Fibroblast of mammary gland (primary cell): Measurements from ENCODE around the gene POLG.
A peak's percentile ranks its signal among the peaks of the same experiment; 100 is the strongest.

Experiments
- DNase-seq: peaks from one replicate; pipeline ENCODE4 v3.0.0-alpha.2; 2010; ENCODE audit warnings: low read depth
- H3K4me3 ChIP-seq: 2 replicates; pipeline ENCODE4 v1.5.1; 2011; ENCODE audit warnings: low read depth, mild to moderate bottlenecking, low read length, moderate library complexity; ENCODE audit not compliant: control insufficient read depth
- CTCF ChIP-seq: conservative IDR thresholded peaks from 2 replicates; pipeline ENCODE4 v1.5.1; 2011; ENCODE audit warnings: low read depth, low read length, inconsistent platforms; ENCODE audit not compliant: control insufficient read depth, insufficient read depth

The POLG gene

GRCh38 chr15:89340573-89340972, 5.9 kb upstream of the POLG start:
- DNase-seq: peak; percentile 6
- H3K4me3 ChIP-seq: no peak overlapping the region
- TF ChIP-seq CTCF: no peak

GRCh38 chr15:89338036-89338435, 3.4 kb upstream of the POLG start:
- no peak for DNase-seq
- no peak for TF ChIP-seq CTCF
- H3K4me3 ChIP-seq: no peak overlapping the region

GRCh38 chr15:89335298-89336041, 846 bp upstream of the POLG start:
- no peak for TF ChIP-seq CTCF
- peak overlapping the region; percentile 61 for H3K4me3 ChIP-seq
- no peak for DNase-seq

DNA sequence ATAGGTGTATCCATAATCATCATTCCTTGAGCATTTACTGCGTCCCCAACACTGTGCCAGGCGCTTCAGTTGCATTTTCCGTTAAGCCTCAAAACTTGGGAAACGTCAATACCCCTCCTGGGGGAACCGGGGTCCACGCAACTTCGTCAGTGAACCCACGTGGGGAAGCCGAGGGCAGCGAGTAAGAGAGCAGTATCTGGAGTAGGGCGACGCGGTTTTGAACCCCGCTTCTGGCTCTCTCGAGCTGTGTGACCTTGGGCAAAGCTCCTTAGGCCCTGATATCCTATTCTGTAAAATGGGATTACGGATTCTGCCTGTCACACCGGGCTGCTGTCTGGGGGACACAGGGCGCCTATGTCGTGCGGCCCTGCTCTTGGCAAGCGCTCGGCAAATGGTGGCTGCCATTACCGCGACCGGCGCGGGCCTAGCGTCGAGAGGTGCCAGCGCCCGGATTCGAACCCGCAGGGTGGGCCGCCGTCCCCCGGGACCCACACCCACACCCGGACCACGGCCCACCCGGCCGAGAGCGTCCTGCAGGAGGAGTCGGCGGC, 590 bp downstream of the POLG start:
- H3K4me3 ChIP-seq: peak overlapping the region; percentile 87
- no peak for DNase-seq
- no peak for TF ChIP-seq CTCF

GRCh38 chr15:89333011-89333860, 1.4 kb downstream of the POLG start:
- no peak for TF ChIP-seq CTCF
- H3K4me3 ChIP-seq: peak overlapping the region; percentile 87
- DNase-seq: no peak

DNA sequence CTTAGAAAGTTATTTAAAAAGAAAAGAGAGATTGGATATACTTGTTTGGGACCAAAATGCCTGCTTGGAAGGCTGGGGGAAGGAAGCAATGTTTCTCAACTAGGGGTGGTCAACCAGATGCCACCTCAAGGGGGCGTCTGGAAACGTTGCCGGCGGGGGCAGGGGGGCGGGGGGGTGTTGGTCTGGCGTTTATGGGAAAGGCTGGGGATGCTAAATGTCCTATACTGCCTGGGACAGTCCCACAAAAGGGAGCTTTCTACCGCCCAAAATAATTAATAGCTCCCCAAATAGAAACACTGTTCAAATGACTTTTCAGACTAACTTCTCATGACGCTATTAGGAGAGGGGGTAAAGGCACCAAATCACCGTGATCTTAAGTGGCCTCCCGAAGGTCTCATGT, 2.2 kb downstream of the POLG start:
- TF ChIP-seq CTCF: peak; percentile 41
- peak; percentile 30 for DNase-seq
- peak overlapping the region; percentile 27 for H3K4me3 ChIP-seq
